ENCODE results near the gene KIAA0319L.

KIAA0319L gene

DNA sequence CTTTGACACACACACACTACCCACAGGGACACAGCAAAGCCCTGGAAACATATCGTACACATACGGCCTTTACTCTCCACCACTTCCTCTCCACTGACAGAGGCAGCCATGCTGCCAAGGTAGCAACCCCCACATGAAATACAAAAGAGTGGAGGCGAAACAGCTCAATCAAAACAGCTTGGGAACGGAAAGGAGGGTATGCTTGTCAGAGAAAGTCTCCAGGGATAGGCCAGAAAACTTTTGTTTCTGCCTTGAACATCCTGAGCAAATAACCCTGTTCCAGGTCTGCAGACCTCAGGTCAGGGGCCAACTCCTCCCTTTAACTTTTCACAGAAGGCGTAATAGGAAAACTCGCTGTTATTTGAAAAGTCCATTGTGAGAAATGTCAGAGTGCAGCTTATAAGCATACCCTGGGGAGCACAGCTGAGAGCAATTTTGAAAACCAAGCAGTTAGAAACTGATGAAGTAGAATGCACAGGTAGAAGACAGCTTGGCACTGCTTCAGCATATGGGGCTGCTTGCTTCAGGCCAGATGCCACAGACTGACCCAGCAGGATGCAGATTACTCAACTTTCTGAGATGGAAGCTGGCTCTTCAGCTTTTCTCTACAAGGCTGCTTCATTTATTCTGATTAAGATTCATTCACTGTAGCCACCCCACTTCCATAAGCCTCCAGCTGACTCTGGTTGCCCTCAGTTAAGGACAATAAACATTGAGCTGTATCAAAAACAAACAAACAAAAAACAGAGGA lies 18.0 kb downstream of the KIAA0319L start:
- no peaks in the 10 kb centered on the region for H3K9me3 Mint-ChIP-seq
- ATAC-seq (peak; percentile 80), DNase-seq (ENCODE audit: low spot score in 2 of 2) (no peak)
- peak overlapping the region; percentile 86 for H3K27ac Mint-ChIP-seq
- peaks cover 64% of the 10 kb centered on the region for H3K4me1 Mint-ChIP-seq
- H3K36me3 Mint-ChIP-seq = peaks cover 21% of the 10 kb centered on the region
- H3K4me3 Mint-ChIP-seq = peak overlapping the region; percentile 63

DNA sequence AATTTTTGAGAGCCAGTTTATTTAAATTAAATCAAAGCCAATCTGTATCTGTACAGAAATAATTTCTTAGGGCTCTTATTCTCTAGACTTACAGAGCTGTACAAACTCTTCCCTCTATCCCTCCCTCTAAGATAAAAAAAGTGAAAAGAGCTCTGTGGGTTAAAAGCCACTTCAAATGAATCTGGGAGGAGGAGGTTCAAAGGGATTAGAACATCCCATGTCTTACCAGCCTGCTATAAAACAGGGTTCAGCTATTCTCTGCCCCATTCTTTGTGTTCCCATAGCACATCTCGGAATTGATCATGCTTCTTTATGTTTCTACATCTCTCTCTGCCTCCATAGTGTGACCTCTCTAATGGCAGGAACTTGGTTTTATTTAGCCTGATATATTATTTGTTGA lies 19.4 kb downstream of the KIAA0319L start:
- Mint-ChIP-seq H3K36me3 (peaks cover 18% of the 10 kb centered on the region), H3K4me3 (peak overlapping the region; percentile 63), H3K4me1 (peaks cover 54% of the 10 kb centered on the region)

DNA sequence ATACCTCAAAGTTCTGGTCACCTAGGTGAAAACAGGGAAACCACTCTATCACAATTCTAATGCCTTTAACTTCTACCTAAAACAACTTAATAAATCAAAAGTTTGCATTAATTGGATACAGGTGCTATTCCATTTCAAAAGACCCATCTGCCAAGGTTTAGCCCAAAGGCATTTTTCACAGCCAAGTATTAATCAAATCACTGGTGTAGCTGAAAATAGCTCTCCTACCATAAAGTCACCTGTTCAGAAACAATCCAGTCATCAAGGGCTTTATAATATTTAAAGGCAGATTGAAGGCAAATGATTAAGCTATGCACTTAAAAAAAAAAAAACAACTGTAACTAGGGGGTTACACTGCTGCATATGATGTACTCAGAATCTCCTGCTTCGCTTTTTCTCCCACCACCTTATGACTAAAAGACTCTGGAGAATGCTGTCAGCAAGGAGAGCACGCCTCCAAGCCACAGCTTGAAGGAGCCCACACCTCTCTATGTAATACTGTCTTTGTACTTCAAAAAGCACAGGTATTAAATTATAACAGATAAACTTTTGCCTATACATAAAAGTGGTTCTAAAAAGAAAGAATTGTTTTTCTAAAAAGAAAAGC lies 20.5 kb downstream of the KIAA0319L start:
- ATAC-seq = peak; percentile 57
- H3K4me1 Mint-ChIP-seq = peaks cover 48% of the 10 kb centered on the region
- H3K36me3 Mint-ChIP-seq = peaks cover 15% of the 10 kb centered on the region
- H3K4me3 Mint-ChIP-seq = peak overlapping the region; percentile 9
- no peaks in the 10 kb centered on the region for H3K9me3 Mint-ChIP-seq
- no peak overlapping the region for H3K27ac Mint-ChIP-seq
- DNase-seq (ENCODE audit: low spot score in 2 of 2) = no peak

More for the DNA sequence above, 19.4 kb downstream of the KIAA0319L start:
- Mint-ChIP-seq H3K27ac (no peak overlapping the region), H3K9me3 (no peaks in the 10 kb centered on the region)
- ATAC-seq = no peak
- DNase-seq (ENCODE audit: low spot score in 2 of 2) = no peak

DNA sequence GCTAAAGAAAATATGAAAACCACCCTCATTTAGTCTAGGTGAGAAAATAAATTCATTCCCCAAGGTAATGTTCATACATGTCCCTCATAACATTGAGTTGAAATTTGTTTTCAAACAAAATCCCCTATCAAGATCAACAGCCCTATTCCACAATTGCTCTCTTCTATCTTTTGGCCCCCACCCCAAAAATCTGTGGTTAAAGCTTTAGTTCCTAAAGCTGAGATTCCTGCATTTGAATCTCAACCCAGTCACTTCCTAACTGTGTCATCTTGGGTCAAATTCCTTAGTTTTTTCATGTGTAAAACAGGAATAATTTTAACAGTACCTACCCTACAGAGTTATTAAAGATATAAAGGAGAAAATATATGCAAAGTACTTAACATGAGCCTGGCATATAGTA lies 22.0 kb downstream of the KIAA0319L start:
- Mint-ChIP-seq H3K4me1 (peaks cover 39% of the 10 kb centered on the region), H3K36me3 (peaks cover 23% of the 10 kb centered on the region), H3K27ac (no peak overlapping the region), H3K9me3 (peaks cover 4% of the 10 kb centered on the region), H3K4me3 (no peak overlapping the region)
- DNase-seq (ENCODE audit: low spot score in 2 of 2) = no peak
- no peak for ATAC-seq

DNA sequence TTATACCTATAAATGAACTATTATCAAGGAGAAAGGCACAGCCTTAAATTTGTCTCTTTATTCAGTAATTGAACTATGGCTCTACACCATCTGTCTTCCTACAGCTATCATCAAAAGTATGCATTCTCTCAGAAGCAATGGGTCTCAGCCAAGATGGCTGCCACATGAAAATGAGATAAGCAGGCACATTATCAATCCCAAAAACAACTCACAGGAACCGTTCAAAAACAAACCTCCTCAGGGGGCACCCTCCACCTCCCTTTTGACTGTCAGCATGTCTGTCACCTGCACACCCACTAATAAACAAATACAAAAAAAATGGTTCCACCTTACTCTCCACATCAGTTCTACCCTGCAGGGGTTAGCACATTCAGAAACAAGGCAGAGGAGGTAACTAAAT lies 23.6 kb downstream of the KIAA0319L start:
- Mint-ChIP-seq H3K9me3 (peaks cover 9% of the 10 kb centered on the region), H3K4me1 (peaks cover 22% of the 10 kb centered on the region), H3K27ac (no peak overlapping the region), H3K36me3 (peaks cover 34% of the 10 kb centered on the region), H3K4me3 (no peak overlapping the region)
- DNase-seq (ENCODE audit: low spot score in 2 of 2) (no peak), ATAC-seq (no peak)

DNA sequence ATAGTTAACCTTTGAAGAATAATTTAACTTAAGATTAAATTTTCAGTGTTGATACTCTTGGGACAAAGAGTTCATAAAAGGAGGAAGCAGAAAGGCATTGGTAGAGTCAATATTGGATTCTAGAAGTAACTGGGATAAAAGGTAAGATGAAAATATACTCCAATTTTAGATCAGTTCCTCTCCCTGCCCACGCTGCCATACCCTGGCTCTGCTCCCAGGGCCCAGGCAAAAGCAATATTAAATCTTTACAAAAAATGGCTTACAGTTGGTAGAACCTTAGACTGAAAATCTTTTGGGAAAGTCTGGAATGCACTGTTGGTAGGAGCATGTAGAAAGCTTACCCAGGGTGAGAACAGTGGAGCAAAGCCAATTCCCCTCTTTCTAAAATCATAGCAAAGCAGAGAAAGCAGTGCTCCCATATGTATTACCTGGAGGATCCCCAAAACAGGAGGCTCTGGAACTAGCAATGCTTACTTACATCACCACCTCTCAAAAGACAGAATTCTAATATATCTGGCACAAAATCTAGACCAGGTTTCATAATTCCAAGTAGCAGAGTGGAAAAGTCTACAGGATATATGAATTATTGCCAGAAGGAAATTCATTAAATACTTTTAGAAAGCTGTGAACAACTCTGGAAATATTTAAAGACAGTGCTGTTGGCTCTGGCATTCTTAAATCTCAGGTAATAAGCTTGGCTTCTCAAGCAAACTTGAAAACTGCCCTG lies 24.5 kb downstream of the KIAA0319L start:
- ATAC-seq = no peak
- Mint-ChIP-seq H3K27ac (no peak overlapping the region), H3K9me3 (peaks cover 11% of the 10 kb centered on the region), H3K4me1 (peaks cover 17% of the 10 kb centered on the region), H3K4me3 (no peak overlapping the region), H3K36me3 (peaks cover 34% of the 10 kb centered on the region)
- DNase-seq (ENCODE audit: low spot score in 2 of 2) = no peak

DNA sequence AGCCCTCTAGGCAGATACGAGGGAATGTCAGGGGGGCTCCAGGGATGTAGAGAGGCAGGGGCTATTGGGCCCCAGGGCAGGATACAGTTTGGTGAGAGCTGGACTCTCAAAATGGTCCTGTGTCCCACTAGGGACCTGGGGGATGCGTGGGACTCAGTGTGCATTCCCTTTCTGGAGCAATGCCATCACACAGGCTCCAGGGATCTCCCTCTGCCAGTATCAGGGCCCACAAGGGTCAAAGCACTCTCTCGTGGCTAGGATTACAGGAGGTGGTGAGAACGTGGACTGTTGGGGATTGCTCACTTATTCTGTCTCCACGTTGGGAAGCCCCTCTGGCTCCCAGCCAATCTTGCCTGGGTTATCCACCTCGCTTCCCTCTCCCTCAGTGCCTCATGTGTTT lies 25.8 kb downstream of the KIAA0319L start:
- Mint-ChIP-seq H3K4me3 (no peak overlapping the region), H3K36me3 (peaks cover 34% of the 10 kb centered on the region)
- ATAC-seq = no peak

DNA sequence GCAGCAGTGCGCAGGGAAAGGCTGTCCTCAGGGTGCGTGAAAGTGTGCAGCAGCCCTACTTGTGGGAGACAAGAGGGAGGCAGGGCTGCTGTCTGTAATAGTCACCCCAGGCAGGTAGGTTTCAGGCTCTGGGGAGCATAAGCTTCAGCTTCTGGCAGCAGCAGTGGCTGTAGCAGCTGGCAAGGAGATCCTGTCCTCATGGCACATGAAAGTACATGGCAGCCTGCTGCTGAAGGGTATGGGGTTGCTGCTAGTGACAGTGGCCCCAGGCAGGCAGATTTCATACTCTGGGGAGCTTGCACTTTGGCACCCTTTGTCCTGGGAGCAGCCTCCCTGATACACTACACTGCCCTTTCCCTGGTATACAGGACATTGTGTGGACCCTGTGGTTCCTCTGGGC lies 26.3 kb downstream of the KIAA0319L start:
- ATAC-seq (no peak), DNase-seq (ENCODE audit: low spot score in 2 of 2) (no peak)
- Mint-ChIP-seq H3K4me3 (no peak overlapping the region), H3K36me3 (peaks cover 34% of the 10 kb centered on the region), H3K4me1 (peaks cover 6% of the 10 kb centered on the region), H3K27ac (no peak overlapping the region), H3K9me3 (peaks cover 12% of the 10 kb centered on the region)

More for the DNA sequence above, 25.8 kb downstream of the KIAA0319L start:
- Mint-ChIP-seq H3K27ac (no peak overlapping the region), H3K4me1 (peaks cover 6% of the 10 kb centered on the region), H3K9me3 (peaks cover 12% of the 10 kb centered on the region)
- DNase-seq (ENCODE audit: low spot score in 2 of 2) = no peak

DNA sequence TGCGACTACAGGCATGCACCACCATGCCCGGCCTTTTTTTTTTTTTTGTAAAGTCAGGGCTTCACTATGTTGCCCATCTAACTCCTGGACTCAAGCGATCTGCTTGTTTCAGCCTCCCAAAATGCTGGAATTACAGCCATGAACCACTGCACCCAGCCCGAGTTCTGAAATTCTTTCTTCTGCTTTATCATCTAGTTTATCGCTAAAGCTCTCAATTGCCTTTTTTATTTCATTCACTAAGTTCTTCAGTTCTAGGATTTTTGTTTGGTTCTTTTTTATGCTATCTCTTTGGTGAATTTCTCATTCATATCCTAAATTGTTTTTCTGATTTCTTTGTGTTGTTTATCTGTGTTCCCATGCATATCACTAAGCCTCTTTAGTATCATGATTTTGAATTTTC lies 27.0 kb downstream of the KIAA0319L start:
- DNase-seq (ENCODE audit: low spot score in 2 of 2) (no peak), ATAC-seq (no peak)
- H3K4me3 Mint-ChIP-seq = no peak overlapping the region
- peaks cover 2% of the 10 kb centered on the region for H3K4me1 Mint-ChIP-seq
- H3K27ac Mint-ChIP-seq = no peak overlapping the region
- H3K36me3 Mint-ChIP-seq = peaks cover 29% of the 10 kb centered on the region
- H3K9me3 Mint-ChIP-seq = peaks cover 12% of the 10 kb centered on the region

DNA sequence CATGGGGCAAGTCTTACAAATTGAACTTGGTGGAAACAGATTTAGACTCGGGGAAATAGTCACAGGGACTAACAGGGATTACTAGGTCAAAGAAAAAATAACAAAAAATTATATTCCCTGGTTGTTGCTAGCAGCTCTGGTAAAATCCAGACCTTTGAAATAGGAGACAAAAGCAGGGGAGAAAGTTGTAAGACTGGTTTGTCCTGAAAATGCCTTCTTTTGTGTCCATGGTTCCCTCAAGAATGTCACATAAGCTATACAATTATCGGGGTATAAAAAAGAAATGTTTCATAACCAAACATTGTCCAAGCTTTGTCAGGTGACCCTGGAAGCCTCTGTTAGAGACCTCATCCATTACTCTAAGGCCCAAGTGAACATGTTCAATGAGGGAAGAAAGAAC lies 33.1 kb downstream of the KIAA0319L start:
- Mint-ChIP-seq H3K4me1 (peaks cover 20% of the 10 kb centered on the region), H3K36me3 (no peaks in the 10 kb centered on the region), H3K9me3 (peaks cover 3% of the 10 kb centered on the region), H3K4me3 (no peak overlapping the region), H3K27ac (no peak overlapping the region)
- no peak for DNase-seq (ENCODE audit: low spot score in 2 of 2)
- no peak for ATAC-seq

DNA sequence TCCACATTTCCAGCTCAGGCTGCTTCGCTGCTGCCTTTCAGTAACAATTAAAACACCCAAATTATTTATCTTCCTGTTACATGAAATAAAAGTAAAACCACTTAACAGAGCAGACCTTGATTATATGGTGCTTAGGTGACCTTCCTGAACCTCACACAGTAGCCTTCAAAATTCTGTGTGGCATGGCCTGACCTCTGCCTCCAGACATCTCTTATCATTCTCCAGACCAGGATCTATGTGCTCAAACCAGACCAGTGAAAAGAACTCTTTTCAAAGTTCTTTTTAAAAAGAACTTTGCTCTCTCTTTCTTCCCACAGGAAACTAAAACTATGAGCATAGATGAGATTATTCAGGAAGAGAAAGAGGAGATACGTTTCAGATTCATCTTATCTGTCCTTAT lies 37.8 kb downstream of the KIAA0319L start:
- Mint-ChIP-seq H3K9me3 (peaks cover 18% of the 10 kb centered on the region), H3K36me3 (no peaks in the 10 kb centered on the region), H3K4me1 (peaks cover 52% of the 10 kb centered on the region), H3K27ac (no peak overlapping the region), H3K4me3 (no peak overlapping the region)
- ATAC-seq (no peak), DNase-seq (ENCODE audit: low spot score in 2 of 2) (no peak)

DNA sequence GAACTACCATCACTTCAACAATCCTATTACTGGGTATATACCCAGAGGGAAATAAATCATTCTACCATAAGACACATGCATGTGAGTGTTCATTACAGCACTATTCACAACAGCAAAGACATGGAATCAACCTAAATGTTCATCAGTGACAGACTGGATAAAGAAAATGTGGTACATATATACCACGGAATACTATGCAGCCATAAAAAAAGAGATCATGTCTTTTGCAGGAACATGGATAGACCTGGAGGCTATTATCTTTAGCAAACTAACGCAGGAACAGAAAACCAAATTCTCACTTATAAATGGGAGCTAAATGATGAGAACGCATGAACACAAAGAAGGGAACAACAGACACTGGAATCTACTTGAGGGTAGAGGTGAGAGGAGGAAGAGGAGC lies 39.0 kb downstream of the KIAA0319L start:
- no peak for ATAC-seq
- peaks cover 48% of the 10 kb centered on the region for H3K4me1 Mint-ChIP-seq
- H3K36me3 Mint-ChIP-seq = no peaks in the 10 kb centered on the region
- H3K4me3 Mint-ChIP-seq = no peak overlapping the region
- no peak for DNase-seq (ENCODE audit: low spot score in 2 of 2)
- peaks cover 18% of the 10 kb centered on the region for H3K9me3 Mint-ChIP-seq
- no peak overlapping the region for H3K27ac Mint-ChIP-seq

DNA sequence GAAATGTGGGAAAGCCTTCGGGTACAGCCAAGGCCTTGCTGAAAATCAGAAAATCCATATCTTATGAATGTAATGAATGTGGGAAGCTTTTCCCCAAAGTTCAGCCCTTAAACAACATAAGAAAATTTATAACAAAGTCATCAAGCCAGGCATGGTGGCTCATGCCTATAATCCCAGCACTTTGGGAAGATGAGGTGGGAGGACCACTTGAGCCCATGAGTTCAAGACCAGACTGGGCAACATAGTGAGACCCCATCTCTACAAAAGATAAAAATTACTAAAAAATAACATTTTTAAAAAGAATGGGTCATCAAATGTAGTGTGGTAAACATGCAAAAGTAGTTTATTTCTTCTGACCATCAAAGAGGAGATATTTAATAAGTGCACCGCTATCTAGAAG lies 45.9 kb downstream of the KIAA0319L start:
- Mint-ChIP-seq H3K4me3 (no peak overlapping the region), H3K9me3 (peaks cover 10% of the 10 kb centered on the region), H3K36me3 (peaks cover 9% of the 10 kb centered on the region), H3K27ac (no peak overlapping the region), H3K4me1 (peaks cover 59% of the 10 kb centered on the region)
- DNase-seq (ENCODE audit: low spot score in 2 of 2) (no peak), ATAC-seq (no peak)

DNA sequence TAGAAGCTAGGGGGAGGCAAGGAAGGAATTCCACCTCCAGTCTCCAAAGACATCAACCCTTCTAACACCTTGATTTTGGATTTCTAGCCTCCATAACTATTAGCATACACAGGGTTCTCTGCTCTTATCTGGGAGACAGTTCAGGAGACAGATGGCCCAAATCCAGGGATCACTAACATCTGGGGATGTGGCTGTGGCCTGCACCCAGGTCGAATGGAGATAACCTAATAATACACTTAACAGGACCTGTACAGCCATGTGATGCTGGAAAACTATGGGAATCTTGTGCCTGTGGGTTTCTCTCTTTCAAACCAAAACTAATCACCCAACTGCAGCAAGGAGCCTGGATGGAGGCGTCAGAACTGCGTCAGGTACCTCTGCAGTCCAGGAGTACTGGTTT lies 47.6 kb downstream of the KIAA0319L start:
- H3K27ac Mint-ChIP-seq = no peak overlapping the region
- no peak overlapping the region for H3K4me3 Mint-ChIP-seq
- ATAC-seq (no peak), DNase-seq (ENCODE audit: low spot score in 2 of 2) (no peak)
- peaks cover 10% of the 10 kb centered on the region for H3K36me3 Mint-ChIP-seq
- no peaks in the 10 kb centered on the region for H3K9me3 Mint-ChIP-seq
- H3K4me1 Mint-ChIP-seq = peaks cover 62% of the 10 kb centered on the region

DNA sequence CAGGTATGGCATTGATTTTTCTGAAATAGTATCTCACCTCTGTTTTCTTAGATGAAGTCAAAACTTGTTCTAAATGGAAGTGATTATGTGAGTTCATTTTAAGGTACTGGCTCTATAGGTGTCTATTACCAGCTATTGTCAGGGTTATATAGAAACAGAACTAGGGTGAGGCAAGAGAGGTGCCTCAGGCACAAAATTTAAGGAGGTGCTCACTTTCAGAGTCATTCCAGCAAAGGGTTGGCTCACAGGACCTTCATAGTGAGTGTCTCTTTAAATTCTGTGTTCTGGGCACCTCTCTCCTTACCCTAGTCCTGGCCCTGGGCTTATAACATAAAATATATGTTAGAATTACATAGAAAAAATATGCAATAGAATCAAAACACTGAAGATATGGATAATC lies 49.3 kb downstream of the KIAA0319L start:
- DNase-seq (ENCODE audit: low spot score in 2 of 2) (no peak), ATAC-seq (no peak)
- H3K27ac Mint-ChIP-seq = peak overlapping the region; percentile 92
- no peaks in the 10 kb centered on the region for H3K9me3 Mint-ChIP-seq
- peaks cover 58% of the 10 kb centered on the region for H3K4me1 Mint-ChIP-seq
- H3K36me3 Mint-ChIP-seq = peaks cover 10% of the 10 kb centered on the region
- no peak overlapping the region for H3K4me3 Mint-ChIP-seq
